ENCODE data around the gene SIGLEC12.

- TF ChIP-seq CTCF (IDR thresholded peaks at IDR 0.05), result no peak
- no peak for TF ChIP-seq POLR2AphosphoS5 (IDR thresholded peaks at IDR 0.05; ENCODE audit: low read depth, low read length)
- no peak for TF ChIP-seq TCF7L2 (IDR thresholded peaks at IDR 0.05; ENCODE audit: low read depth, low read length)
- TF ChIP-seq REST (IDR thresholded peaks at IDR 0.05; ENCODE audit: insufficient read depth in 1 of 2, low read depth in 2 of 2, low read length in 1 of 2), result no peak
Observed at GRCh38 chr19:51508059-51508733, 6.6 kb upstream of the SIGLEC12 start.

Measured in Panc1 (cell line).